ENCODE data around the gene EXOC4. TPM values are rescaled to one million over a fixed set of nuclear protein-coding genes. Genes with fewer than 3 reads are reported as not detected.

Gene EXOC4
- total RNA-seq, 1 donor from 2014 or later, result 41.3 TPM

DNA sequence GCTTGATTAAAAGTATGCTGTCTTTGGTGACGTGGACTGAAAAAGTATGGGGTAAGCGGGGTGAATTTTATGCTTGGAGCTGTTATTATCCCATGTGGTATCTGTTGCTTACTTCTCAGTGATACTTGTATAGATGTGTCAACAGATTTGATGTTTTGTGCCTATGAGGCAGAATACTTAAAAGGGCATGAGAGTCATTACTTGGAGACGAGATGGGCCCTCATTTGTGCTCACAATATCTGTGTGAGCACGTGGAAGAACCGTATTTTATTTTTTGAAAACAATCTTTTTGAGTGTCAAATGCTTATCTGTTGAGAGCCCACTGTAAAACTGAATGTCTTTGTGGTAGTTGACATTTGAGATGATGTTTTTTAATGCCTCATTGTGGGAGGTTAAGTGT lies 281.9 kb downstream of the EXOC4 start:
- TF ChIP-seq CTCF (conservative IDR thresholded peaks at IDR 0.05; ENCODE audit: low read depth, low read length), result no peak
- no peak overlapping the region for H3K4me3 ChIP-seq (ENCODE audit: low read depth, low read length)

GRCh38 chr7:133535308-133535707 lies 282.4 kb downstream of the EXOC4 start:
- DNase-seq (ENCODE audit: low read depth), result no peak
- TF ChIP-seq CTCF (conservative IDR thresholded peaks at IDR 0.05; ENCODE audit: low read depth, low read length), result no peak
- H3K4me3 ChIP-seq (ENCODE audit: low read depth, low read length), result no peak overlapping the region

More for the DNA sequence above, 281.9 kb downstream of the EXOC4 start:
- no peak for DNase-seq (ENCODE audit: low read depth)

- no peak overlapping the region for H3K4me3 ChIP-seq (ENCODE audit: low read depth, low read length)
- DNase-seq (ENCODE audit: low read depth), result no peak
- TF ChIP-seq CTCF (conservative IDR thresholded peaks at IDR 0.05; ENCODE audit: low read depth, low read length), result no peak
These were observed 283.6 kb downstream of the EXOC4 start for GRCh38 chr7:133536450-133536849.

GRCh38 chr7:133539016-133539415 lies 286.1 kb downstream of the EXOC4 start:
- DNase-seq (ENCODE audit: low read depth), result no peak
- TF ChIP-seq CTCF (conservative IDR thresholded peaks at IDR 0.05; ENCODE audit: low read depth, low read length), result no peak
- H3K4me3 ChIP-seq (ENCODE audit: low read depth, low read length), result no peak overlapping the region

- no peak overlapping the region for H3K4me3 ChIP-seq (ENCODE audit: low read depth, low read length)
- no peak for TF ChIP-seq CTCF (conservative IDR thresholded peaks at IDR 0.05; ENCODE audit: low read depth, low read length)
- no peak for DNase-seq (ENCODE audit: low read depth)
These were observed 287.4 kb downstream of the EXOC4 start for GRCh38 chr7:133540096-133540860.

DNA sequence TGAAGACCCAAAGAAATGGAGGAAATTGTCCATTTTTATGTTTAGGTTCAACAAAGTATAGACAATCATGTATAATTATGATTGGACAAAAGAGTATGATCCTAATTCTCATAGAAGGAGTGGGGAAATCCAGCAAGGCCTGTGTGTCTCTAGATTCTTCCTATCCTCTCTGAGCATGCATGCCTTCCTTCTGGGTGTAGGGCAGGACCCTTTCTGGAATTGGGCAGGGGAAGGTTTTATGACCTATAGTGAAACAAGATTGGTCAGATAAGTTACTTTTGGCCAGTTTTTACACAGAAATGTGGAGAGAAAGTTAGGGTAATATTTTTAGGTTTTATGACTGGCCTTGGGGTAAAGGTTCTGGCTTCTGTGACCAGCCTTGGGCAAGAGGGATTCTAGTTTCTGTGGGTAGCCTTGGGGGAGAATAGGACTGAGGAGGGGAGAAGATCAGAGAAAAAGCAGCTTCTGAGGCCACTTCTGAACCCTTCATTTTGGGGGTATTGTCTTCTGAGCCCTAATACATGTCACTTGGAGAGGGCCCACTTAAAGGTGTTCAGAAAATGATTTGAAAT lies 289.4 kb downstream of the EXOC4 start:
- DNase-seq (ENCODE audit: low read depth), result no peak
- TF ChIP-seq CTCF (conservative IDR thresholded peaks at IDR 0.05; ENCODE audit: low read depth, low read length), result no peak
- H3K4me3 ChIP-seq (ENCODE audit: low read depth, low read length), result no peak overlapping the region

DNA sequence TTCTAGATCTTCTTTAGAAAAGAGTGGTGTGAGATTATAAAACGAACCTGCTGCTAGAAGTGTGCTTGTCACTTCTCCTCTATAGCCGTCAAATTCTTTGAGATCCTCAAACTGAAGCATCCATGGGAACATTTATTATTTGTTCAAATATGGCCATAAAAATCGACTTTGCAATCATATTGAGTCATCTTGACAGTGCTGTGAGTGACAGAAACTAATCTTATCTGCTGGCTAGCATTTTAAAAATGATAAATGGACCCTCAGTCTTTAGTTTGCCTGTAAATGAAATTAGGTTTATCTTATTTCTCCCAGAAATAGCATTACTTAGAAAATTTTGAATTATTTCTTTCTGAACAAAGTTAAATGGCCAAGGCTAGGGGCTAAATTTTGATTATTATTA lies 290.8 kb downstream of the EXOC4 start:
- no peak overlapping the region for H3K4me3 ChIP-seq (ENCODE audit: low read depth, low read length)
- no peak for TF ChIP-seq CTCF (conservative IDR thresholded peaks at IDR 0.05; ENCODE audit: low read depth, low read length)
- DNase-seq (ENCODE audit: low read depth), result no peak
